GM12878 (cell line): ENCODE data around the gene SLC12A3. TPM values are rescaled to one million over a fixed set of nuclear protein-coding genes. Genes with fewer than 3 reads are reported as not detected.

Experiments used
- ATAC-seq: fragments of 200-7000 bp; cut with Tn5 transposase; 3 replicates; pipeline ENCODE4 v1.9.1; 2020; ENCODE audit warnings: mild to moderate bottlenecking, moderate library complexity
- BruUV-seq: library from RNA; stranded (reverse); fragments of 400-500 nt; replicated peaks from 2 replicates; lab custom pipeline; 2021; lab: Mats Ljungman, UMichigan
- CTCF ChIA-PET: fragments of 300-600 bp; sonication (Branson Sonifier 250); formaldehyde crosslinking; extraction: SDS; loops from one replicate; lab custom pipeline; 2021; ENCODE audit warnings: inconsistent platforms; lab: Yijun Ruan, JAX
- POLR2A ChIA-PET: fragments of 350-600 bp; formaldehyde crosslinking; extraction: SDS; loops from one replicate; lab custom pipeline; 2021; ENCODE audit warnings: inconsistent platforms; lab: Charles Lee
- RAD21 ChIA-PET: fragments of 300-600 bp; sonication (Branson Sonifier 250); formaldehyde crosslinking; loops from one replicate; lab custom pipeline; 2023; ENCODE audit warnings: antibody characterized with exemption; ENCODE audit not compliant: unreplicated experiment; lab: Charles Lee
- SMC1A ChIA-PET: fragments of 300-600 bp; sonication (Branson Sonifier 250); formaldehyde crosslinking; loops from one replicate; lab custom pipeline; 2023; ENCODE audit not compliant: unreplicated experiment, uncharacterized antibody; lab: Charles Lee
- DNase-seq: peaks from one replicate; pipeline ENCODE4 v3.0.0-alpha.2; 2011; ENCODE audit warnings: low read depth, low spot score
- FAIRE-seq: peaks from 3 replicates; lab custom pipeline; 2011; peaks lifted over from hg19 to GRCh38; lab: Jason Lieb, UNC
- H2AFZ ChIP-seq: 2 replicates; pipeline ENCODE4 v1.6.0; 2011; ENCODE audit warnings: low read depth, low read length, control low read depth; ENCODE audit not compliant: control insufficient read depth
- H3K27ac ChIP-seq: 2 replicates; pipeline ENCODE4 v1.5.1; 2011; ENCODE audit warnings: control low read depth; ENCODE audit not compliant: control insufficient read depth, insufficient read depth
- H3K27me3 ChIP-seq, 2 experiments: replicated peaks in 1 of 2; 2 replicates each; pipeline versions ENCODE4 v1.6.0 to v1.6.1; 2011; ENCODE audit warnings: low read length in 1 of 2; ENCODE audit not compliant: control insufficient read depth in 2 of 2, insufficient read depth in 2 of 2
- H3K36me3 ChIP-seq, 2 experiments: 2 replicates each; pipeline ENCODE4 v1.5.1; 2011; ENCODE audit warnings: low read length in 1 of 2; ENCODE audit not compliant: control insufficient read depth in 2 of 2, insufficient read depth in 2 of 2
- H3K4me1 ChIP-seq: 2 replicates; pipeline ENCODE4 v1.6.1; 2011; ENCODE audit warnings: mild to moderate bottlenecking, low read length, moderate library complexity, mixed read lengths; ENCODE audit not compliant: control insufficient read depth, insufficient read depth
- H3K4me2 ChIP-seq: 2 replicates; pipeline ENCODE4 v1.6.0; 2011; ENCODE audit warnings: control low read depth; ENCODE audit not compliant: control insufficient read depth, insufficient read depth
- H3K4me3 ChIP-seq: fragments of 200-600 bp; sonication (generic); 2 replicates; pipeline ENCODE4 v1.5.1; 2016
- H3K79me2 ChIP-seq: 2 replicates; pipeline ENCODE4 v1.6.0; 2011; ENCODE audit warnings: low read length; ENCODE audit not compliant: control insufficient read depth, insufficient read depth
- H3K9ac ChIP-seq: 2 replicates; pipeline ENCODE4 v1.8.0; 2011; ENCODE audit warnings: low read length, control low read depth, mixed read lengths; ENCODE audit not compliant: control insufficient read depth, insufficient read depth
- H3K9me3 ChIP-seq: replicated peaks from 3 replicates; pipeline ENCODE4 v1.5.1; 2011; ENCODE audit warnings: mild to moderate bottlenecking, low read length; ENCODE audit not compliant: control insufficient read depth, insufficient read depth
- H4K20me1 ChIP-seq: 2 replicates; pipeline ENCODE4 v1.6.0; 2011; ENCODE audit not compliant: control insufficient read depth, insufficient read depth
- FOXM1 ChIP-seq: IDR thresholded peaks from 2 replicates; pipeline ENCODE4 v1.6.1; 2012; ENCODE audit warnings: low read depth, mild to moderate bottlenecking, inconsistent platforms, low read length, moderate library complexity
- NBN ChIP-seq: fragments of 450-650 bp; IDR thresholded peaks from 2 replicates; pipeline ENCODE4 v1.6.1; 2016
- NFYB ChIP-seq: IDR thresholded peaks from 2 replicates; pipeline ENCODE4 v1.6.1; 2011; ENCODE audit warnings: low read depth, mild to moderate bottlenecking, low read length, improper control_type of control experiment, moderate library complexity; ENCODE audit not compliant: insufficient read depth
- SMAD1 ChIP-seq: fragments of 450-650 bp; IDR thresholded peaks from 2 replicates; pipeline ENCODE4 v1.6.1; 2018; ENCODE audit warnings: mild to moderate bottlenecking, low read depth; ENCODE audit not compliant: partially characterized antibody
- SP1 ChIP-seq: IDR thresholded peaks from one replicate; pipeline ENCODE4 v1.6.1; 2011; ENCODE audit warnings: low read depth, low read length
- SREBF1 ChIP-seq: IDR thresholded peaks from 2 replicates; pipeline ENCODE4 v1.6.1; 2012; ENCODE audit warnings: mild to moderate bottlenecking, low read length
- ZZZ3 ChIP-seq: IDR thresholded peaks from 2 replicates; pipeline ENCODE4 v1.6.1; 2011; ENCODE audit warnings: low read depth; ENCODE audit not compliant: control insufficient read depth, insufficient read length
- WGBS: methylation state at CpG from one replicate; pipeline ENCODE4 v1.1.6; 2016; ENCODE audit warnings: low lambda C conversion rate; ENCODE audit not compliant: insufficient replicate concordance, insufficient coverage; ENCODE audit errors: missing lambda C conversion rate; 5-methylcytosine and 5-hydroxymethylcytosine counted together
- in situ Hi-C: fragments of 300-500 bp; cut with MboI; formaldehyde crosslinking; loops from 9 replicates; pipeline ENCODE4 v1.14.3; 2018; ENCODE audit warnings: mixed read lengths
- intact Hi-C: fragments of 100-400 bp; cut with micrococcal nuclease; formaldehyde crosslinking; loops from one replicate; pipeline ENCODE4 v1.14.2; 2022; ENCODE audit not compliant: unreplicated experiment
- polyA plus RNA-seq, 11 experiments: library from polyadenylated mRNA; depleted of rRNA in 4 of 11; unstranded in 6 of 11; stranded (reverse) in 5 of 11; fragments of >200 nt; fragmentation: Nextera tagmentation in 4 of 11; fragmentation: Illumina TruSeq in 1 of 11; extraction: Ambion mirVana in 4 of 11; extraction: Trizol in 1 of 11; gene quantifications; 1 replicate in 1 of 11; 2 replicates in 10 of 11; pipeline versions ENCODE4 v1.2.1 to v1.2.3, GENCODE V29; 2011 to 2016; ENCODE audit warnings: inconsistent platforms in 2 of 11, missing spikeins in 2 of 11, low read depth in 1 of 11
- total RNA-seq, 4 experiments: library from RNA; depleted of rRNA in 3 of 4; stranded (reverse); fragments of >200 nt in 3 of 4; fragmentation: Illumina TruSeq in 1 of 4; extraction: Trizol in 1 of 4; gene quantifications; 2 replicates each; pipeline versions ENCODE4 v1.2.1 to v1.2.3, GENCODE V29; 2013 to 2021
- TF ChIP-seq, protein P1 (sequence below): IDR thresholded peaks from 2 replicates; pipeline ENCODE4 v1.6.1; 2011; ENCODE audit warnings: mild to moderate bottlenecking, low read depth, low read length, moderate library complexity; ENCODE audit not compliant: insufficient replicate concordance
- TF ChIP-seq, protein P2 (sequence below): fragments of 150-350 bp; IDR thresholded peaks from 2 replicates; pipeline ENCODE4 v1.6.1; 2016; ENCODE audit warnings: low read depth, low read length

SLC12A3 gene
- total and polyA plus RNA-seq, 10 of the 15 experiments (the other 5 are each of a cell fraction or from before 2014, with no cell fraction given): 0.05 to 6.3 (median 3.1) TPM

DNA sequence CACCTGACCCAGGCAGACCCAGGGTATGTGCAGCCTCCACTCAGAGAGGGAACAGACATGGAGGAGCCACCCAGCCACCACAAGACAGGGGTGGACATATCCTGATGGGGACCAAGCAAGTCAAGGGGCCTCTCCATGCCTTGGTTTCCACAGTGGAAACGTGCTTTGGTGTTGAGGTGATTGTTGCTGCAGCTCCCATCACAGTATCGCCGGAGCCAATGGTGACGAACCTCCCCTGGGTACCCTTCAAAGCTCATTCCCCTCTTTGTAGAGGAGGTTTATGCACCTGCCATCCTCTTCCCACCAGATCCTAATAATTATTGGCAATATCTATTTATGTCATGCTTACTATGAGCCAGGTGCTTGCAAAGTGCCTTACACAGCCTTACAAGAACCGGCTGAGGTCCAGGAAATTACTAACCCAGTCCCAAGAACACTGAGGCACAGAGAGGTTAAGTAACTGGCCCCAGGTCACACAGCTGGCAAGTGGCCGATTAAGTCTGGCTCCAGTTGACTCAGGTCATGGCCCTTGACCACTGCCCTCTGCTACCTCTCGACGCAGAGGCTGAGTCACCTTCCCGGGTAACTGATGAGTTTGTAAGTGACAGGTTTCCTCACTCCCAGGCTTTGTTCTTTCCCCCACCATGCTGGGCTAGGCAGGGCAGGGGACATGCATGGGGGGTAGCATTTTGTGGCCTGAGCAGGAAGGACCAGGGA is 20.6 kb downstream of the SLC12A3 start:
- no TSS peak for BruUV-seq
- DNase-seq (no peak), ATAC-seq (no peak), FAIRE-seq (no peak)
- peaks cover 8% of the 10 kb centered on the region for H3K4me1 ChIP-seq
- ChIA-PET CTCF (interaction anchor here (1.1 kb wide), 1 partner anchor 10 kb away, joined by 6 read pairs; no protein-coding TSS in a partner anchor), POLR2A (no interaction called here), RAD21 (no interaction called here), SMC1A (interaction anchor here (0.5 to 1.3 kb wide), 2 partner anchors 10 to 46 kb away, joined by 3 read pairs; partner anchors contain the start of gene HERPUD1)
- no peaks in the 10 kb centered on the region for H3K27me3 ChIP-seq
- no peaks in the 10 kb centered on the region for H4K20me1 ChIP-seq
- no peak overlapping the region for H2AFZ ChIP-seq
- H3K36me3 ChIP-seq: no peaks in the 10 kb centered on the region
- in situ Hi-C loops (no loop called here), intact Hi-C loops (no loop called here)
- no peak overlapping the region for H3K27ac ChIP-seq
- H3K79me2 ChIP-seq: no peaks in the 10 kb centered on the region
- no peaks in the 10 kb centered on the region for H3K9me3 ChIP-seq
- H3K4me3 ChIP-seq: no peak overlapping the region
- TF ChIP-seq, protein P1, sequence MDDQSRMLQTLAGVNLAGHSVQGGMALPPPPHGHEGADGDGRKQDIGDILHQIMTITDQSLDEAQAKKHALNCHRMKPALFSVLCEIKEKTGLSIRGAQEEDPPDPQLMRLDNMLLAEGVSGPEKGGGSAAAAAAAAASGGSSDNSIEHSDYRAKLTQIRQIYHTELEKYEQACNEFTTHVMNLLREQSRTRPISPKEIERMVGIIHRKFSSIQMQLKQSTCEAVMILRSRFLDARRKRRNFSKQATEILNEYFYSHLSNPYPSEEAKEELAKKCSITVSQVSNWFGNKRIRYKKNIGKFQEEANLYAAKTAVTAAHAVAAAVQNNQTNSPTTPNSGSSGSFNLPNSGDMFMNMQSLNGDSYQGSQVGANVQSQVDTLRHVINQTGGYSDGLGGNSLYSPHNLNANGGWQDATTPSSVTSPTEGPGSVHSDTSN: no peak
- TF ChIP-seq SMAD1: no peak
- no peak for TF ChIP-seq NFYB
- TF ChIP-seq SP1: no peak
- TF ChIP-seq NBN: no peak
- TF ChIP-seq, protein P2, sequence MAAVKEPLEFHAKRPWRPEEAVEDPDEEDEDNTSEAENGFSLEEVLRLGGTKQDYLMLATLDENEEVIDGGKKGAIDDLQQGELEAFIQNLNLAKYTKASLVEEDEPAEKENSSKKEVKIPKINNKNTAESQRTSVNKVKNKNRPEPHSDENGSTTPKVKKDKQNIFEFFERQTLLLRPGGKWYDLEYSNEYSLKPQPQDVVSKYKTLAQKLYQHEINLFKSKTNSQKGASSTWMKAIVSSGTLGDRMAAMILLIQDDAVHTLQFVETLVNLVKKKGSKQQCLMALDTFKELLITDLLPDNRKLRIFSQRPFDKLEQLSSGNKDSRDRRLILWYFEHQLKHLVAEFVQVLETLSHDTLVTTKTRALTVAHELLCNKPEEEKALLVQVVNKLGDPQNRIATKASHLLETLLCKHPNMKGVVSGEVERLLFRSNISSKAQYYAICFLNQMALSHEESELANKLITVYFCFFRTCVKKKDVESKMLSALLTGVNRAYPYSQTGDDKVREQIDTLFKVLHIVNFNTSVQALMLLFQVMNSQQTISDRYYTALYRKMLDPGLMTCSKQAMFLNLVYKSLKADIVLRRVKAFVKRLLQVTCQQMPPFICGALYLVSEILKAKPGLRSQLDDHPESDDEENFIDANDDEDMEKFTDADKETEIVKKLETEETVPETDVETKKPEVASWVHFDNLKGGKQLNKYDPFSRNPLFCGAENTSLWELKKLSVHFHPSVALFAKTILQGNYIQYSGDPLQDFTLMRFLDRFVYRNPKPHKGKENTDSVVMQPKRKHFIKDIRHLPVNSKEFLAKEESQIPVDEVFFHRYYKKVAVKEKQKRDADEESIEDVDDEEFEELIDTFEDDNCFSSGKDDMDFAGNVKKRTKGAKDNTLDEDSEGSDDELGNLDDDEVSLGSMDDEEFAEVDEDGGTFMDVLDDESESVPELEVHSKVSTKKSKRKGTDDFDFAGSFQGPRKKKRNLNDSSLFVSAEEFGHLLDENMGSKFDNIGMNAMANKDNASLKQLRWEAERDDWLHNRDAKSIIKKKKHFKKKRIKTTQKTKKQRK: no peak
- no peak for TF ChIP-seq SREBF1
- TF ChIP-seq ZZZ3: no peak
- TF ChIP-seq FOXM1: no peak
- WGBS: 68% methylated on average over 9 of the region's 9 CpGs
- no peak overlapping the region for H3K4me2 ChIP-seq
- no peak overlapping the region for H3K9ac ChIP-seq
